ENCODE results near the gene MEOX2. TPM values are rescaled to one million over a fixed set of nuclear protein-coding genes. Genes with fewer than 3 reads are reported as not detected.

The MEOX2 gene
- total RNA-seq, 2 donors from 2014 or later, result 0.46 to 4.3 TPM

- Histone ChIP-seq H3K27ac (no peak overlapping the region), H3K27me3 (replicated peaks; ENCODE audit: insufficient read depth) (no peaks in the 10 kb centered on the region), H3K4me1 (replicated peaks) (no peaks in the 10 kb centered on the region), H3K9me3 (no peaks in the 10 kb centered on the region), H3K4me3 (no peak overlapping the region), H3K36me3 (no peaks in the 10 kb centered on the region)
- TF ChIP-seq POLR2AphosphoS5 (IDR thresholded peaks at IDR 0.05) (no peak), CTCF (IDR thresholded peaks at IDR 0.05) (no peak), POLR2A (IDR thresholded peaks at IDR 0.05) (no peak)
- no peak for DNase-seq (ENCODE audit: low spot score)
- intact Hi-C loops (cut with DNase I), result no loop called here
- WGBS, result 75% methylated on average over 5 of the region's 5 CpGs
Measured at GRCh38 chr7:15566476-15566875, 120.0 kb downstream of the MEOX2 start.

- 70% methylated on average over 5 of the region's 5 CpGs for whole genome bisulfite sequencing
Measured at GRCh38 chr7:15561835-15562234, 124.6 kb downstream of the MEOX2 start, which contains the start of gene AGMO. Gene AGMO, minus strand, starts transcription at chr7:15562015.

More at GRCh38 chr7:15561835-15562234, 124.6 kb downstream of the MEOX2 start, which contains the start of gene AGMO:
- no peak within 1 kb of the TSS for H3K27ac ChIP-seq
- H3K36me3 ChIP-seq, result no peaks in the 10 kb centered on the region
- H3K27me3 ChIP-seq (replicated peaks; ENCODE audit: insufficient read depth), result no peaks in the 10 kb centered on the region
- intact Hi-C loops (cut with DNase I), result no loop called here
- H3K4me3 ChIP-seq, result no peak within 1 kb of the TSS
- H3K9me3 ChIP-seq, result no peaks in the 10 kb centered on the region
- TF ChIP-seq CTCF (IDR thresholded peaks at IDR 0.05), result no peak
- TF ChIP-seq POLR2AphosphoS5 (IDR thresholded peaks at IDR 0.05), result no peak
- TF ChIP-seq POLR2A (IDR thresholded peaks at IDR 0.05), result no peak
- H3K4me1 ChIP-seq (replicated peaks), result no peaks in the 10 kb centered on the region
- DNase-seq (ENCODE audit: low spot score), result no peak

Other genes starting within 250 kb of the MEOX2 start
- gene AGMO, start 124.7 kb downstream of the MEOX2 start, total RNA-seq, result 10 to 100 TPM in 1 of 2 donors, under 1 TPM in 1; 0.27 to 13.5 TPM